NCI-H510A treated with DMSO at 0.1 percent for 48 hours (cell line): ENCODE data around the gene REXO1.
"Not testable (repeated sequence)": the region's sequence is repeated elsewhere in the genome, so short reads cannot be mapped to it uniquely, and the experiment has no call there.

Experiments used
- DNase-seq: peaks from one replicate; lab custom pipeline; 2025; lab: John Stamatoyannopoulos, UW

Gene REXO1

GRCh38 chr19:1813192-1814182, 34.8 kb downstream of the REXO1 start:
- no peak for DNase-seq

- DNase-seq = peak; percentile 32
Measured at GRCh38 chr19:1812426-1813191, 35.7 kb downstream of the REXO1 start.

GRCh38 chr19:1811942-1812425, 36.3 kb downstream of the REXO1 start, which contains the start of gene ATP8B3:
Gene ATP8B3 (minus strand): TSS chr19:1812276. CDS start chr19:1811736, 540 bp downstream.
- DNase-seq = no peak

DNA sequence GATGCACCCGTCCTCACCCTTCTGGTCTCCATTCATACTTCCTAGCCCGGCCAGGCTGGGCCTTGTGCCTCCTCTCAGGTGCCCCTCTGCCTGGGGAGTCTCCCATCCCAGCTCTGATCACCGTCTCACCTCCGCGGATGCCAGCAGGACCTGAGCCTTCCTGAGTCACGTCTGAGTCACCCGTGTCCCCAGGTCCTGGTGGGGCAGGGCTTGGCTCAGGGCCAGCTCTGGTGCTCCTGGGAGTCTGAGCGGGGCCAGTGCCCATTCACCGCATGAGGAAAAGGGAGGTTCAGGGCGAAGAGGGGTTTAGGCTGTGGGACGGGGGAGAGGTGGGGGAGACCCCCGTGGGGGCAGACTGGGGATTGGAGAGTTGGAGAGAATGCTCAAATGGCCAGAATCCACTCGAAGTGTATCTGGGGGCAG, 36.8 kb downstream of the REXO1 start:
- DNase-seq = no peak

GRCh38 chr19:1810439-1811160, 37.7 kb downstream of the REXO1 start:
- DNase-seq = no peak

GRCh38 chr19:1809678-1810077, 38.6 kb downstream of the REXO1 start:
- no peak for DNase-seq

- DNase-seq = no peak
Measured at GRCh38 chr19:1808395-1808731, 39.9 kb downstream of the REXO1 start.

GRCh38 chr19:1807695-1808394, 40.4 kb downstream of the REXO1 start:
- no peak for DNase-seq

- DNase-seq = no peak
Measured at GRCh38 chr19:1807030-1807694, 41.1 kb downstream of the REXO1 start.

- DNase-seq = no peak
Measured at GRCh38 chr19:1806184-1807029, 41.9 kb downstream of the REXO1 start.

GRCh38 chr19:1805401-1806183, 42.7 kb downstream of the REXO1 start:
- no peak for DNase-seq

- no peak for DNase-seq
Measured at GRCh38 chr19:1804858-1805257, 43.4 kb downstream of the REXO1 start.

- DNase-seq = no peak
Measured at GRCh38 chr19:1799695-1800342, 48.5 kb downstream of the REXO1 start.

GRCh38 chr19:1797313-1797712, 51.0 kb downstream of the REXO1 start:
- not testable (repeated sequence) for DNase-seq

DNA sequence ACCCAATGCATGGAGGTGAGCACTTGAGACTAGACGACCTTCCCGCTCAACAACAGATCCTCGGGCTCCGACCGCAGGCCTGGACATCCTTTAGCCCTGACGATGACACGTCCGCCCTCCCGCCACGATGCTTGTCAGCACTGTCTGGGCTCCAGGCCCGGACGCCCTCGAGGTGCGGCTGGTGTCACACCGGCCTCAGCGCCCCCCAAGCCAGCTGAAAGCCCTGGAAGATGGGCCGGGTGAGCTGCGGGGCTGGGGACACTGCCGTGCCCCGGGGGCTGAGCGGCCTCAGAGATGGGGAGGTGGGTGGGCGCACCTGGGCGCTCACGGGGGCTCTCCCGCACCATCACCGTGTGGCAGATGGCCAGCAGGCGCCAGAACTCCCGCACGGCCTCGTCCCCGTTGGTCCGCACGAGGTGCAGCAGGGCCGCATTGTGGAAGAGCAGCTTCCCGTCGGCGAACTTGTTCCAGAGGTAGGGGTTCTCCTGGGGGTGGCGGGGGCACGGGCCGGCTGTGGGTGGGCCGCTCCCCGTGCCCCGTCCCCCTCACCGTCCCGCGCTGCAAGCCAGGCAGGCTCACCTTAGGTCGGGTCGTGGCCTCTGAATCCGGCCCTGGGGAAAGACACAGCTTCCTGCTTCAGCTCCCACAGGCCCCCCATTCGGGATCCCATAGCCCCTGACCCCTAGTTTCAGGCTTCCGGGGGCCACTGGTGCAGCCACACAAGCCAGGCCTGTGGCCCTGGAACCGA, 51.7 kb downstream of the REXO1 start:
- no peak for DNase-seq

DNA sequence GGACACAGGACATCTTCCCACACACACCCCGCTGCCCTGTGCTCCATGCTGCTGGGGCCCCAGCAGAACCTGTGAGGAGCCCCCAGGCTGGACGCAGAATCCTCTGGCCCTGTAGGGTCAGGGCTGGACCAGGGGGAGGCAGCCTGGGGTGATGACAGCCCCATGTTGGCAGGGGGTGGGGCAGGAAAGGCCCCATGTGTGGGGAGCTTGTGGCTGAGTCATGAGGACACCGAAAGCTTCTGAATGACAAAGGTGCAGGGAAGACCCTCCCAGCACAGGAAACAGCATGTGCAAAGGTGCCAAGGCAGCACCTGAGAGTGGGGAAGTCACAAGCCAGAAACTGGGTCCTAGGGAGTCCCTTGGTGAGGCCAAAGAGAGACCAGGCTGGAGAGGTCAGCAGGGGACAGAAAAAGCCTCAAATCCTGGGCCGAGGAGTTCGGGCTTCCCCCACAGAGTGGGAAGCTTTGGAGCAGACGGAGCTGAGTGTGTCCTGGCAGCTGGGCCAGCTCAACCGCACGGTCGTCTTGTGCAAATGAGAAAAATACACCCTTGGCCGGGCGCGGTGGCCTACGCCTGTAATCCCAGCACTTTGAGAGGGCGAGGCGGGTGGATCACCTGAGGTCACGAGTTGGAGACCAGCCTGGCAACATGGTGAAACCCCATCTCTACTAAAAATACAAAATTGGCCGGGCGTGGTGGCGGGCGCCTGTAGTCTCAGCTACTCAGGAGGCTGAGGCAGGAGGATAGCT, 53.7 kb downstream of the REXO1 start:
- no peak for DNase-seq

GRCh38 chr19:1791879-1792278, 56.4 kb downstream of the REXO1 start:
- no peak for DNase-seq
